CD4-positive, alpha-beta T cell (primary cell): ENCODE results near the gene RASD1. TPM values are rescaled to one million over a fixed set of nuclear protein-coding genes. Genes with fewer than 3 reads are reported as not detected.

Experiments
- ATAC-seq: fragments of 200-7000 bp; cut with Tn5 transposase; one replicate; pipeline ENCODE4 v1.10.0; 2022; ENCODE audit warnings: mild to moderate bottlenecking; ENCODE audit not compliant: poor library complexity
- CTCF ChIA-PET: fragments of 350-600 bp; sonication (Branson Sonifier 250); formaldehyde crosslinking; loops from one replicate; lab custom pipeline; 2021; ENCODE audit warnings: antibody characterized with exemption, inconsistent platforms; lab: Charles Lee
- POLR2A ChIA-PET: fragments of 350-600 bp; sonication (Branson Sonifier 250); formaldehyde crosslinking; loops from one replicate; lab custom pipeline; 2021; ENCODE audit warnings: antibody characterized with exemption, inconsistent platforms; lab: Charles Lee
- DNase-seq, 14 experiments: peaks; one replicate each; pipeline ENCODE4 v3.0.0-alpha.2; 2013 to 2020; ENCODE audit warnings: mixed read lengths in 2 of 14
- H3K27ac ChIP-seq, 2 donors: one replicate each; pipeline versions ENCODE4 v1.5.1 to v1.7.0; 2013; ENCODE audit warnings: low read length in 2 of 2, low read depth in 1 of 2, mild to moderate bottlenecking in 1 of 2
- H3K27me3 ChIP-seq, 2 experiments: 1 replicate in 1 of 2; 2 replicates in 1 of 2; pipeline versions ENCODE4 v1.6.1 to v1.7.0; 2013; ENCODE audit warnings: low read length in 2 of 2, control low read depth in 1 of 2, mild to moderate bottlenecking in 1 of 2, moderate library complexity in 1 of 2; ENCODE audit not compliant: insufficient read depth in 2 of 2, control insufficient read depth in 1 of 2
- H3K36me3 ChIP-seq: one replicate; pipeline ENCODE4 v1.6.1; 2013; ENCODE audit warnings: low read length, control low read depth; ENCODE audit not compliant: insufficient read depth
- H3K4me1 ChIP-seq: one replicate; pipeline ENCODE4 v1.6.1; 2013; ENCODE audit warnings: low read length, control low read depth; ENCODE audit not compliant: insufficient read depth
- H3K4me3 ChIP-seq: one replicate; pipeline ENCODE4 v1.5.1; 2013; ENCODE audit warnings: mild to moderate bottlenecking, low read length, moderate library complexity
- H3K9me3 ChIP-seq, 2 experiments: 1 replicate in 1 of 2; 2 replicates in 1 of 2; pipeline versions ENCODE4 v1.6.1 to v1.7.0; 2013; ENCODE audit warnings: low read length in 2 of 2, mild to moderate bottlenecking in 2 of 2, control low read depth in 1 of 2, moderate library complexity in 1 of 2; ENCODE audit not compliant: control insufficient read depth in 1 of 2, insufficient read depth in 1 of 2
- H3K27ac Mint-ChIP-seq: one replicate; pipeline ENCODE4 v1.8.0; 2020; ENCODE audit warnings: mixed read lengths
- H3K27me3 Mint-ChIP-seq: one replicate; pipeline ENCODE4 v1.8.0; 2021; ENCODE audit warnings: mixed read lengths
- H3K36me3 Mint-ChIP-seq: one replicate; pipeline ENCODE4 v1.8.0; 2021; ENCODE audit warnings: low read depth, mixed read lengths
- H3K4me1 Mint-ChIP-seq: one replicate; pipeline ENCODE4 v1.8.0; 2021; ENCODE audit warnings: low read depth, mixed read lengths
- H3K4me3 Mint-ChIP-seq: one replicate; pipeline ENCODE4 v1.8.0; 2020; ENCODE audit warnings: mild to moderate bottlenecking, mixed read lengths
- H3K9me3 Mint-ChIP-seq: one replicate; pipeline ENCODE4 v1.8.0; 2020; ENCODE audit warnings: mixed read lengths
- CTCF ChIP-seq: fragments of 200-600 bp; IDR thresholded peaks from one replicate; pipeline ENCODE4 v1.8.0; 2022; ENCODE audit warnings: antibody characterized with exemption, mild to moderate bottlenecking
- intact Hi-C, 2 experiments: fragments of 100-400 bp; cut with DNase I in 1 of 2; cut with micrococcal nuclease in 1 of 2; formaldehyde crosslinking; loops; one replicate each; pipeline versions ENCODE4 v1.15.1 to v1.9.0; 2023 to 2025; cut with DNase I, micrococcal nuclease
- total RNA-seq, 174 experiments: library from RNA in 2 of 174; stranded (reverse) in 2 of 174; gene quantifications; one replicate each; pipeline ENCODE4 v1.2.3 and lab custom pipeline; 2021 to 2026

RASD1 gene
- total RNA-seq, 2 experiments from 2014 or later, result 1.8 to 2.0 TPM

- ATAC-seq, result no peak
- CTCF ChIA-PET, result interaction anchor here (1.5 kb wide), 1 partner anchor 29 kb away, joined by 4 read pairs; no protein-coding TSS in a partner anchor
- POLR2A ChIA-PET, result no interaction called here
- intact Hi-C loops, result no loop called here
- Mint-ChIP-seq H3K9me3 (no peaks in the 10 kb centered on the region), H3K4me1 (no peaks in the 10 kb centered on the region), H3K4me3 (no peak overlapping the region), H3K27me3 (peaks cover 18% of the 10 kb centered on the region), H3K36me3 (no peaks in the 10 kb centered on the region), H3K27ac (no peak overlapping the region)
- Histone ChIP-seq H3K4me1 (no peaks in the 10 kb centered on the region), H3K27ac (no peak overlapping the region), H3K27me3 (peaks cover 8 to 11% of the 10 kb centered on the region in 2 experiments), H3K4me3 (no peak overlapping the region), H3K36me3 (no peaks in the 10 kb centered on the region), H3K9me3 (no peaks in the 10 kb centered on the region)
- TF ChIP-seq CTCF, result no peak
- DNase-seq, result no peak
These were observed 27.8 kb downstream of the RASD1 start for GRCh38 chr17:17468217-17469010.

DNA sequence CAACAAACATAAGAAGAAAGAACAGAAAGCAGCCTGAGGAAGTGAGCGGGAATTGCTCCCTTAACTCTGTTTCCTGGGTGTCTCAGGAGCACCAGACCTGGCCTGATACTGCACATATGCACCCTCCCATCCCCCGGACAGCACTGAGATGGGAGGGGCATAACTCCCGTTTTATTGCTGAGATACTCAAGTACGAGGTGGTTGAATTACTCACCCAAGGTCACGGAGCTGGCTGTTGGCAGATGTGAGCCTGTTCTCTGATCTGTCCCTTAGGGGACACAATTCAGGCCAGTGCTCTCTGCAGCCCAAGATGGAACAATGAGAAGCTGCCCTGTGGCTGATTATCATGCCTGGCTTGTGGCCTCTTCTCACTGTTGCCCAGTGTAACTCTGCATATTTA lies 28.5 kb downstream of the RASD1 start:
- Histone ChIP-seq H3K27me3 (peaks cover 8 to 9% of the 10 kb centered on the region in 2 experiments), H3K4me1 (no peaks in the 10 kb centered on the region), H3K27ac (no peak overlapping the region), H3K36me3 (no peaks in the 10 kb centered on the region), H3K9me3 (no peaks in the 10 kb centered on the region), H3K4me3 (no peak overlapping the region)
- ChIA-PET POLR2A (no interaction called here), CTCF (interaction anchor here (1.5 kb wide), 1 partner anchor 29 kb away, joined by 4 read pairs; no protein-coding TSS in a partner anchor)
- intact Hi-C loops, result no loop called here
- DNase-seq, result no peak
- Mint-ChIP-seq H3K27ac (no peak overlapping the region), H3K36me3 (no peaks in the 10 kb centered on the region), H3K9me3 (no peaks in the 10 kb centered on the region), H3K4me3 (no peak overlapping the region), H3K27me3 (peaks cover 14% of the 10 kb centered on the region), H3K4me1 (no peaks in the 10 kb centered on the region)
- no peak for ATAC-seq
- no peak for TF ChIP-seq CTCF

- H3K4me3 Mint-ChIP-seq, result no peak overlapping the region
- no peak for ATAC-seq
- POLR2A ChIA-PET, result no interaction called here
These were observed 29.2 kb downstream of the RASD1 start for GRCh38 chr17:17467016-17467415.

More at GRCh38 chr17:17467016-17467415, 29.2 kb downstream of the RASD1 start:
- no peaks in the 10 kb centered on the region for H3K36me3 Mint-ChIP-seq
- peaks cover 12% of the 10 kb centered on the region for H3K27me3 Mint-ChIP-seq
- Histone ChIP-seq H3K9me3 (no peaks in the 10 kb centered on the region), H3K27me3 (peaks cover 8 to 9% of the 10 kb centered on the region in 2 experiments), H3K36me3 (no peaks in the 10 kb centered on the region), H3K4me3 (no peak overlapping the region), H3K4me1 (no peaks in the 10 kb centered on the region), H3K27ac (no peak overlapping the region)
- DNase-seq, result no peak
- CTCF ChIA-PET, result no interaction called here
- no peaks in the 10 kb centered on the region for H3K4me1 Mint-ChIP-seq
- H3K9me3 Mint-ChIP-seq, result no peaks in the 10 kb centered on the region
- no peak overlapping the region for H3K27ac Mint-ChIP-seq
- intact Hi-C loops, result no loop called here
- no peak for TF ChIP-seq CTCF
